Neuronal stem cell (in vitro differentiated cells): ENCODE results near the gene MTX3.
A peak's percentile ranks its signal among the peaks of the same experiment; 100 is the strongest.

Experiments
- DNase-seq: peaks from one replicate; pipeline ENCODE4 v3.0.0-alpha.2; 2013; ENCODE audit warnings: low spot score
- H2AFZ ChIP-seq: one replicate; pipeline ENCODE4 v1.6.1; 2013; ENCODE audit warnings: mild to moderate bottlenecking, low read length, inconsistent platforms
- H2AK5ac ChIP-seq: 2 replicates; pipeline ENCODE4 v1.6.1; 2013; ENCODE audit warnings: low read depth, mild to moderate bottlenecking, inconsistent platforms, low read length, moderate library complexity, mixed read lengths
- H2BK120ac ChIP-seq: 2 replicates; pipeline ENCODE4 v1.6.1; 2013; ENCODE audit warnings: low read depth, mild to moderate bottlenecking, inconsistent platforms, low read length, moderate library complexity, mixed read lengths
- H2BK12ac ChIP-seq: one replicate; pipeline ENCODE4 v1.6.1; 2013; ENCODE audit warnings: low read length, inconsistent platforms
- H2BK15ac ChIP-seq: 2 replicates; pipeline ENCODE4 v1.6.1; 2013; ENCODE audit warnings: mild to moderate bottlenecking, low read length, inconsistent platforms, mixed read lengths
- H2BK5ac ChIP-seq: one replicate; pipeline ENCODE4 v1.6.1; 2013; ENCODE audit warnings: inconsistent platforms, mild to moderate bottlenecking, low read length, moderate library complexity
- H3K14ac ChIP-seq: one replicate; pipeline ENCODE4 v1.6.1; 2013; ENCODE audit warnings: low read length, inconsistent platforms
- H3K18ac ChIP-seq: 2 replicates; pipeline ENCODE4 v1.6.1; 2013; ENCODE audit warnings: low read length, inconsistent platforms
- H3K23ac ChIP-seq: 2 replicates; pipeline ENCODE4 v1.6.1; 2013; ENCODE audit warnings: low read depth, mild to moderate bottlenecking, mixed read lengths, low read length, inconsistent platforms; ENCODE audit not compliant: poor library complexity
- H3K27ac ChIP-seq: replicated peaks from 3 replicates; pipeline ENCODE4 v1.5.1; 2013; ENCODE audit warnings: low read length, inconsistent platforms
- H3K27me3 ChIP-seq, 3 experiments: 2 replicates each; pipeline ENCODE4 v1.6.1; 2013; ENCODE audit warnings: low read length in 3 of 3, mild to moderate bottlenecking in 2 of 3, inconsistent platforms in 1 of 3, low read depth in 1 of 3, mixed read lengths in 1 of 3, moderate library complexity in 1 of 3; ENCODE audit not compliant: control insufficient read depth in 3 of 3, insufficient read depth in 3 of 3
- H3K36me3 ChIP-seq, 2 donors: replicated peaks in 1 of 2; 2 replicates each; pipeline ENCODE4 v1.6.1; 2013; ENCODE audit warnings: low read length in 2 of 2; ENCODE audit not compliant: control insufficient read depth in 2 of 2, insufficient read depth in 2 of 2
- H3K4ac ChIP-seq: 2 replicates; pipeline ENCODE4 v1.6.1; 2013; ENCODE audit warnings: inconsistent platforms, mild to moderate bottlenecking, low read length, moderate library complexity
- H3K4me1 ChIP-seq, 2 donors: 1 replicate in 1 of 2; 2 replicates in 1 of 2; pipeline ENCODE4 v1.6.1; 2013; ENCODE audit warnings: low read length in 2 of 2, low read depth in 1 of 2; ENCODE audit not compliant: control insufficient read depth in 2 of 2, insufficient read depth in 1 of 2
- H3K4me2 ChIP-seq: one replicate; pipeline ENCODE4 v1.6.1; 2013; ENCODE audit warnings: mild to moderate bottlenecking, low read length, inconsistent platforms; ENCODE audit not compliant: insufficient read depth, poor library complexity, severe bottlenecking
- H3K4me3 ChIP-seq, 2 donors: 2 replicates each; pipeline ENCODE4 v1.5.1; 2013; ENCODE audit warnings: low read length in 2 of 2, mild to moderate bottlenecking in 2 of 2, inconsistent platforms in 1 of 2, moderate library complexity in 1 of 2
- H3K79me1 ChIP-seq: one replicate; pipeline ENCODE4 v1.6.1; 2013; ENCODE audit warnings: low read depth, mild to moderate bottlenecking, inconsistent platforms, low read length, moderate library complexity
- H3K9ac ChIP-seq: one replicate; pipeline ENCODE4 v1.6.1; 2013; ENCODE audit warnings: mild to moderate bottlenecking, low read depth, low read length, inconsistent platforms; ENCODE audit not compliant: poor library complexity
- H3K9me3 ChIP-seq, 2 donors: replicated peaks in 1 of 2; 2 replicates each; pipeline versions ENCODE3 to v1.6.1; 2013; ENCODE audit warnings: low read length in 2 of 2, mild to moderate bottlenecking in 2 of 2, inconsistent platforms in 1 of 2, low read depth in 1 of 2, mixed read lengths in 1 of 2, moderate library complexity in 1 of 2; ENCODE audit not compliant: control insufficient read depth in 2 of 2, insufficient read depth in 1 of 2
- H4K8ac ChIP-seq: one replicate; pipeline ENCODE4 v1.6.1; 2013; ENCODE audit warnings: low read depth, mild to moderate bottlenecking, inconsistent platforms, low read length, moderate library complexity
- H4K91ac ChIP-seq: one replicate; pipeline ENCODE4 v1.6.1; 2013; ENCODE audit warnings: low read length, low read depth, mild to moderate bottlenecking, inconsistent platforms; ENCODE audit not compliant: poor library complexity
- WGBS, 2 donors: extraction: QIAGEN DNeasy Blood & Tissue Kit; methylation state at CpG; one replicate each; pipeline ENCODE4 v1.1.7; 2013; ENCODE audit warnings: missing lambda C conversion rate in 2 of 2, mixed read lengths in 1 of 2; ENCODE audit not compliant: insufficient read length in 2 of 2, insufficient replicate concordance in 1 of 2; ENCODE audit errors: extremely low coverage in 2 of 2; 5-methylcytosine and 5-hydroxymethylcytosine counted together

Gene MTX3

DNA sequence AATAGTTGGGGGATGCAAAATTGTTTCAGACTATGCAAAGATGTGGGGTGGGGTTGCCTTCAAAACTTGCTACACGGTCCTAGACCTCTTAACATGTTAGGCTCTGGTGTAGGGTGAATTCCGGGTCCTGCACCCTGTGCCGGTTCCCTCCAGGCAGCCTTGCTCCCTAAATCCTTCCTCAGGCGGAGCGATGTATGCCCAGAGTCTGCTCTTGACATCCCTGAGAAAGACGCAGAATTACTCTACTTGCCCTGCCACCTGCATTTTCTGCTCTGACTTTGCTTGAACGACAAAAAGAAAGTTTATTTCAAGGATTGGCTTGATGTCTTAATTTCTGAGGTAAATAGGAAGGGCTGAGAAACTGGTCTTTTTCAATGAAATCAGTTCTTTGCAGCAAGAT is 44.8 kb upstream of the MTX3 start:
- H2BK5ac ChIP-seq: no peak overlapping the region
- H2BK120ac ChIP-seq: no peak overlapping the region
- no peak overlapping the region for H3K14ac ChIP-seq
- no peaks in the 10 kb centered on the region for H3K9me3 ChIP-seq
- H2BK15ac ChIP-seq: no peak overlapping the region
- no peak overlapping the region for H4K91ac ChIP-seq
- DNase-seq: no peak
- H3K4me1 ChIP-seq: peaks cover 0 to 3% of the 10 kb centered on the region in 2 donors
- H3K36me3 ChIP-seq: no peaks in the 10 kb centered on the region
- no peak overlapping the region for H2BK12ac ChIP-seq
- H3K27me3 ChIP-seq: peaks cover 0 to 33% (median 24%) of the 10 kb centered on the region in 3 experiments
- peak overlapping the region; percentile 6 for H2AK5ac ChIP-seq
- no CpG with 5 or more reads among the region's 7 CpGs for WGBS, 2 donors
- H3K18ac ChIP-seq: no peak overlapping the region
- peak overlapping the region; percentile 54 for H2AFZ ChIP-seq
- H3K4ac ChIP-seq: no peak overlapping the region
- no peak overlapping the region for H3K27ac ChIP-seq
- no peak overlapping the region for H4K8ac ChIP-seq
- H3K9ac ChIP-seq: no peak overlapping the region
- H3K79me1 ChIP-seq: no peaks in the 10 kb centered on the region
- H3K4me2 ChIP-seq: peak overlapping the region; percentile 43
- peak overlapping the region in 1 of 2 donors; percentile 86 for H3K4me3 ChIP-seq
- H3K23ac ChIP-seq: no peak overlapping the region

DNA sequence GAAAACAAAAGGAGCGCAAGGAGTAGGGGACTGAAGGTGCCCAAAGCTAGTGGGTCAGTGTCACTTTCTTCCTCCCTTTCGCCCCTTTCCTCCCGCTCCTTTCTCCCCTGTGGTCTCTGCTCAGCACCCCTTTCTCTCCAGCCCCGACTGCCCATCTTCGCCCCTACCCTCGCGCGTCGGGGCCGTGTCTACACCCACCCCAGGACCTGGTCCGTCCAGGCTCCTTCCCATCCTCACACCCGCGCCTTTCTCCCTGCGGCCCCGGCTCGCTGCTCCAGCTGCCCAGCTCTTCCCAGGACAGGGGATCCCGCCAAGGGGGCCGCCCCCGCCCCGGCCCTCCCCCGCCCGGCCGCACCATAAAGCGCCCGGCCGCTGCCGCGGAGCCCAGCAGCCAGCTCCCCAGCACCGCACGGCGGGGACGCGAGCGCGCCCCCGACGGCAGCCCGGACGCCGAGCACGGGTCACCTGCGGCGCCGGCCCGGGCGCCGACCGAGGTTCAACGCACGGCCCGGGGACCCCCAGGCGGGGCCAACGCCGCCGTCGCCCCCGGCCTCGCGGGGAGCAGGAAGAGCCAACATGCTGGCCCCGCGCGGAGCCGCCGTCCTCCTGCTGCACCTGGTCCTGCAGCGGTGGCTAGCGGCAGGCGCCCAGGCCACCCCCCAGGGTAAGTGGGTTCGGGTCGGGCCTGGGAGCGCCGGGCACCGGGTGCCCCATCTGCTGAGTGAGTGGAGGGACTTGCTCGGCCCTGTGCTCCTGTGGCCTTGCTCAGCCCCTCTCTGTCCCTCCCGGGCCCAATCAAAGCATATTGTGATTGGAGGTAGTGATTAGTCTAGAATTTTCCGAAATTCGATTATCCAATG is 44.1 kb upstream of the MTX3 start, which contains the start of gene THBS4:
THBS4 (plus strand) TSS at position 387 of the 860 bp plus-strand sequence; CDS start at position 577, 190 bp downstream.
- Histone ChIP-seq H3K27me3 (peaks cover 0 to 33% (median 24%) of the 10 kb centered on the region in 3 experiments), H3K36me3 (no peaks in the 10 kb centered on the region), H3K9me3 (no peaks in the 10 kb centered on the region), H3K23ac (peak within 1 kb of the TSS; percentile 75), H4K8ac (no peak within 1 kb of the TSS), H3K4me1 (peaks cover 0 to 3% of the 10 kb centered on the region in 2 donors), H2AFZ (peak within 1 kb of the TSS; percentile 54), H3K79me1 (no peaks in the 10 kb centered on the region), H3K27ac (no peak within 1 kb of the TSS), H3K4me2 (peak within 1 kb of the TSS; percentile 75), H3K4me3 (peak within 1 kb of the TSS; percentile 4 to 86), H2BK15ac (peak within 1 kb of the TSS; percentile 82), H3K4ac (no peak within 1 kb of the TSS), H2BK5ac (peak within 1 kb of the TSS; percentile 45), H4K91ac (no peak within 1 kb of the TSS), H2BK120ac (peak within 1 kb of the TSS; percentile 39), H3K14ac (no peak within 1 kb of the TSS), H2BK12ac (no peak within 1 kb of the TSS), H3K9ac (peak within 1 kb of the TSS; percentile 52), H2AK5ac (peak within 1 kb of the TSS; percentile 43), H3K18ac (peak within 1 kb of the TSS; percentile 88)
- peak; percentile 24 for DNase-seq
- no CpG with 5 or more reads among the region's 76 CpGs for WGBS, 2 donors

DNA sequence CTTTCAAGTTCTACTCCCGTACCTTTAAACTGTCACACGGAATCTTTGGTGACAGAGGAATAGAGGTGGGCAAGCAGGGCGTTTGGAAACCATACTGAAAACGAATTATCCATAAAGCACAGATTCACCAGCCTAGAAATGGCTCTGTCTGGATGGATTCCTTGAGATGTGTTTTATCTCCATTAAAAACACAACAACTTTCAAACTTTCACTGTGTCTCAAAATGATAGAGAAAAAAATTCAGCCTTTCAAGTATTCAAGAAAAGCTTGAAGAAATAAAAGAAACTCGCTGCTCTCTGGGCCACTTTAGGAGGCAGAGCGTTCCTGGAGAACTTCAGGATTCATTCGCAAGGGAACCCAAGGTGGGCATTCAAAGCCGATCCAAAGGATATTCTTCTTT is 43.5 kb upstream of the MTX3 start:
- Histone ChIP-seq H2BK15ac (no peak overlapping the region), H2AFZ (peak overlapping the region; percentile 54), H3K18ac (no peak overlapping the region), H3K27me3 (peaks cover 0 to 33% (median 24%) of the 10 kb centered on the region in 3 experiments), H3K4me1 (peaks cover 0 to 3% of the 10 kb centered on the region in 2 donors), H2BK12ac (no peak overlapping the region), H4K91ac (no peak overlapping the region), H2BK120ac (peak overlapping the region; percentile 39), H2BK5ac (no peak overlapping the region), H3K4me2 (peak overlapping the region; percentile 75), H2AK5ac (peak overlapping the region; percentile 43), H3K27ac (no peak overlapping the region), H3K36me3 (no peaks in the 10 kb centered on the region), H3K9me3 (no peaks in the 10 kb centered on the region), H3K9ac (no peak overlapping the region), H3K4me3 (peak overlapping the region in 1 of 2 donors; percentile 86), H3K14ac (no peak overlapping the region), H3K4ac (no peak overlapping the region), H3K79me1 (no peaks in the 10 kb centered on the region), H4K8ac (no peak overlapping the region), H3K23ac (no peak overlapping the region)
- WGBS, 2 donors: no CpG with 5 or more reads among the region's 8 CpGs
- no peak for DNase-seq

DNA sequence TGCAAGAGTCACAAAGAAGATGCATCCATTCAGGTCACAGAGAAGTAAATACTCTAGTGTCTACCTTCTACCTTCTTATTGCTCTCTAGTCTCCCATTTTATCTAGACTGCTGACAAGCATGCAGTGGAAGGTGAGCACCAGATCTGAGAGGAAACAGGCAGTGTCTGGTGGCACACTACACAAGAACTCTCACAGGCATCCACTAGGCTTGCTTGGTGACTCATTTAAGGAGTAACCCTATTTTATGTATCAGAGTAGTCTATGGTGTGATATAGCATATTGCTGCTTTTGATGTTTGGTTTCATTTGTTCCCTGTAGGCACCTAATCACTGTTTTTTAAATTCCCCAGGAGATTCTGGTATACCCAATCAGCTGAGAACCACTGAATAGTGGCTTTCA is 42.5 kb upstream of the MTX3 start:
- H3K27me3 ChIP-seq: peaks cover 0 to 33% (median 24%) of the 10 kb centered on the region in 3 experiments
- H3K36me3 ChIP-seq: no peaks in the 10 kb centered on the region
- H3K4me2 ChIP-seq: no peak overlapping the region
- no peak overlapping the region for H3K9ac ChIP-seq
- H3K79me1 ChIP-seq: no peaks in the 10 kb centered on the region
- H2AK5ac ChIP-seq: no peak overlapping the region
- no peak overlapping the region for H3K27ac ChIP-seq
- H2BK15ac ChIP-seq: no peak overlapping the region
- H4K8ac ChIP-seq: no peak overlapping the region
- H2AFZ ChIP-seq: no peak overlapping the region
- H3K4me3 ChIP-seq: no peak overlapping the region
- H2BK5ac ChIP-seq: no peak overlapping the region
- H3K4ac ChIP-seq: no peak overlapping the region
- H3K4me1 ChIP-seq: peaks cover 0 to 3% of the 10 kb centered on the region in 2 donors
- DNase-seq: no peak
- H3K9me3 ChIP-seq: no peaks in the 10 kb centered on the region
- H4K91ac ChIP-seq: no peak overlapping the region
- H2BK120ac ChIP-seq: no peak overlapping the region
- no peak overlapping the region for H3K23ac ChIP-seq
- no peak overlapping the region for H3K14ac ChIP-seq
- no peak overlapping the region for H3K18ac ChIP-seq
- no peak overlapping the region for H2BK12ac ChIP-seq
